T-helper 17 cell (primary cell): Measurements from ENCODE around the gene TRPM8. TPM values are rescaled to one million over a fixed set of nuclear protein-coding genes. Genes with fewer than 3 reads are reported as not detected.
A peak's percentile ranks its signal among the peaks of the same experiment; 100 is the strongest.

Source experiments
- ATAC-seq: fragments of 150-1000 bp; cut with Tn5 transposase; 2 replicates; pipeline ENCODE4 v1.10.0; 2021; ENCODE audit warnings: mild to moderate bottlenecking, moderate library complexity
- DNase-seq, 3 donors: peaks; one replicate each; pipeline versions ENCODE4 v3.0.0 to v3.0.0-alpha.2; 2020 to 2021
- H3K9me3 ChIP-seq: one replicate; pipeline ENCODE4 v1.7.0; 2013; ENCODE audit warnings: low read length, mild to moderate bottlenecking; ENCODE audit not compliant: control insufficient read depth, poor library complexity, severe bottlenecking
- H3K27ac Mint-ChIP-seq: one replicate; pipeline ENCODE4 v1.8.0; 2022; ENCODE audit warnings: mild to moderate bottlenecking, moderate library complexity, mixed read lengths
- H3K27me3 Mint-ChIP-seq: one replicate; pipeline ENCODE4 v1.8.0; 2022; ENCODE audit warnings: mixed read lengths
- H3K36me3 Mint-ChIP-seq: one replicate; pipeline ENCODE4 v1.8.0; 2022; ENCODE audit warnings: low read depth, mixed read lengths
- H3K4me1 Mint-ChIP-seq: one replicate; pipeline ENCODE4 v1.8.0; 2022; ENCODE audit warnings: mild to moderate bottlenecking, mixed read lengths
- H3K4me3 Mint-ChIP-seq: one replicate; pipeline ENCODE4 v1.8.0; 2022; ENCODE audit warnings: mild to moderate bottlenecking, moderate library complexity, mixed read lengths
- total RNA-seq, 4 donors: library from RNA in 2 of 4; stranded (reverse) in 2 of 4; gene quantifications; one replicate each; pipeline ENCODE4 v1.2.3 and lab custom pipeline; 2022 to 2026

TRPM8 gene
- total RNA-seq, 2 donors from 2014 or later = not detected

DNA sequence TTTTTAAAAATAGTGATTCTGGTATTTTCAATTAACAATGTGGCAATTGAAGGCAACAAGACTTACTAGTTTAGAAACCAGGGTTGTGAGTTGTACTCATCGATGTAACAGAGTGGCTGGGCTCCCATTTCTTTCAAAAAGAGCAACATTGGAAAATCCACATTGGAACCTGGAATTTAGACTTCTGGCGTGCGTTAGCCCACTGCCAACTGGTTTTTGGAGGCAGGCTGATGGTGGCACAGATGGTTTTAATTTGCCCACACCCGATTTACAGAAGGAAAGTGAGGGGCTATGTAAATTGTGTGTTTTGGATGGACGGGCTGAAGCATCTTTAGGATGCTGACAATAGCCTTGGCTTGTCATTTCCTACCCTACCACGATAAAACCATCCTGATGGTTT, 66.3 kb downstream of the TRPM8 start:
- DNase-seq (no peak), ATAC-seq (no peak)
- peaks cover 3% of the 10 kb centered on the region for H3K36me3 Mint-ChIP-seq
- H3K9me3 ChIP-seq = peaks cover 5% of the 10 kb centered on the region
- no peak overlapping the region for H3K4me3 Mint-ChIP-seq
- no peaks in the 10 kb centered on the region for H3K27me3 Mint-ChIP-seq
- H3K27ac Mint-ChIP-seq = no peak overlapping the region
- H3K4me1 Mint-ChIP-seq = peaks cover 6% of the 10 kb centered on the region

DNA sequence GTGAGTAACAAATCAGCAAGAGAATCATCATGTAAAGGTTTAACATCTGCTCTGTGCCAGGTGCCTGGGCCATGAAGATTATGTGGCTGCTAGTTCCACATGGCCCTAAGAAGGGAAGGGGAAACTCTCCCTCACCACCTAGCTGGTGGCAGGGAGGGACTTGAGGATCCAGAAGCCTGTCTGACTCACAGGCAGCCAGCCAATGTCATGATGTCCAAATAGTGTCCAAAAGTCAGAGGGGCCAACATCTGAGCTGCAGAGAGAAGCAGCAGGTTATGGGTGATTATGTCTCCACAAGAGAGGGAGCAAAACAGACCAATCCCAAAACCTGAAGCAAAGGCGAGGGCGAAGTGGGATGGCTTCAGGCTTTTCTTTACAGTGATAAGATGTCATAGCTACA, 71.4 kb downstream of the TRPM8 start:
- peaks cover 17% of the 10 kb centered on the region for H3K9me3 ChIP-seq
- DNase-seq = no peak
- ATAC-seq = no peak
- Mint-ChIP-seq H3K4me3 (no peak overlapping the region), H3K27ac (no peak overlapping the region), H3K27me3 (no peaks in the 10 kb centered on the region), H3K36me3 (peaks cover 3% of the 10 kb centered on the region), H3K4me1 (peaks cover 26% of the 10 kb centered on the region)

DNA sequence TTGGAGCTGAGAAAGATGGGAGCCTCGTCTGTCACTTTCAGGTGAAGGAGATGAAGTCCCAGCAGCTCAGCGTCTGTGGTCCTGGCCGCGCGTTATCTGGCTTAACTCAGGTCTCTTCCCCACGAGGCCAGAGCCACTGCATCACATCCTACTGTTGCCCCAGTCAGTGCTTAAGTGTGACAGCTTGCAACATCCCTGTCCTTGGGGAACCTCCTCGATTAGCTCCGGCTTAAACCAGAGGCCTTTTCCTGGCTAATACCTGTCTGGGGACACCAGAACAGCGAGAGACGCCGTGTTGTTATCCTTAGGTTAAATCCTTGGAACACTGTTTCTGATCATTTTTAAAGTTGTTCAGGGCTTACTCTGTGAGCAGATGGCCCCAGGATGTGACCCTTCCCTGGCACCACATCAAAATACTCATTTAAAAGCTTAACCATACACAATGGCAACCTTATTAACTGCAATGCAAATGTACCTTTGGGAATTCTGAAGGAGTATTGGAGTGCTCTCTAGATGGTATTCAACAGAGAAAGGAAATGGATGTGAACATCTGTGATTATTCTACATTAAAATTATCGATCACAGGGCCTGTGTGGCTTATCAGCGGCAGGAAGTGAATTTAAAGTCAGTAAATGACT, 72.2 kb downstream of the TRPM8 start:
- peaks cover 30% of the 10 kb centered on the region for H3K4me1 Mint-ChIP-seq
- H3K4me3 Mint-ChIP-seq = no peak overlapping the region
- H3K27me3 Mint-ChIP-seq = no peaks in the 10 kb centered on the region
- H3K36me3 Mint-ChIP-seq = peaks cover 3% of the 10 kb centered on the region
- ATAC-seq (no peak), DNase-seq (no peak)
- H3K9me3 ChIP-seq = peaks cover 17% of the 10 kb centered on the region
- peak overlapping the region; percentile 35 for H3K27ac Mint-ChIP-seq

DNA sequence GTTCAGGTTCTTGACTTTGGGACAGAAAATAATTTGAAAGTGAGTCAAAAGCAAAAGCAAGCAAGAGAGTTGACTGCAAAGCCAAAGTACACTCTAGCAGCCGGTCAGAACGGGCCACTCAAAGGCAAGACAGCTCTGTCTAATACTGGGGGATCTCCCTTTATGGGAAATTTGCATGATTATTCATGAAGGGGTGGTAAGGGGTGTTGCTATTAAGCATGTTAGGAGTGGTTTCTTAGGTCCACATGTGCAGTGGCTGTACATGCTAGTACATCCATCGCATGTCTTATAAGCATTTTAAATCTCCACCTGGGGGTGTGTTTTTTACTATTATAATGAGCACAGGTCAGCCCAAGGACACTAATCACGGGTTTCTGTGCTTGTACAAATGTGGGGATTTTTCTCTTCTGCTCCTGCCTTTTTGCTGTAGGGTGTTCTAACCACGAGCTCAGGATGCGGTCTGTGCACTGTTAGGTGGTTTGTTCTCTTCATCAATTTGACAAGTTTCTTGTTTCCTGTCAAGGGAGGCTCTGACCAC, 73.2 kb downstream of the TRPM8 start:
- Mint-ChIP-seq H3K4me1 (peaks cover 30% of the 10 kb centered on the region), H3K27me3 (no peaks in the 10 kb centered on the region), H3K36me3 (peaks cover 3% of the 10 kb centered on the region), H3K27ac (peak overlapping the region; percentile 35), H3K4me3 (peak overlapping the region; percentile 63)
- DNase-seq (peak; percentile 27 to 44 (median 44)), ATAC-seq (peak; percentile 91)
- peaks cover 17% of the 10 kb centered on the region for H3K9me3 ChIP-seq

DNA sequence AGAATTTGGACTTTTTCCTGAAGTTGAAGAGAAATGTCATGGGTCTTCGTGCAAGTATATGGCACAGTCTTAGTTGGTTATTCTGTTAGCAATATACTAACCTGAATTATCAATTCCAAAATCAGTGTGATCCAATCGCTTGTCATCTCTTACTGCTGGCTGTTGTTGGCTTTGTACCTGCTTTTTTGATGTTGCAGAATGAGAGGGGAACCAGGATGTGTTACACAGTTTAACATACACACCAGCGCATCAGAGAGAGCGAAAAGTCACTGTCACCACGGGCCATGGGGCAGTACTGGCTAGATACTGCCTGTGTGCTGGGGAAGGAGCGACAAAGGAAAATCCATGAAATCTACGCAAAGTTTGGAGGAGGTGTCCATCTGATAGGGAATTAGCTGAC, 74.0 kb downstream of the TRPM8 start:
- ATAC-seq (no peak), DNase-seq (no peak)
- Mint-ChIP-seq H3K27ac (peak overlapping the region; percentile 35), H3K4me1 (peaks cover 30% of the 10 kb centered on the region), H3K27me3 (no peaks in the 10 kb centered on the region), H3K36me3 (peaks cover 3% of the 10 kb centered on the region), H3K4me3 (peak overlapping the region; percentile 63)
- H3K9me3 ChIP-seq = peaks cover 17% of the 10 kb centered on the region

DNA sequence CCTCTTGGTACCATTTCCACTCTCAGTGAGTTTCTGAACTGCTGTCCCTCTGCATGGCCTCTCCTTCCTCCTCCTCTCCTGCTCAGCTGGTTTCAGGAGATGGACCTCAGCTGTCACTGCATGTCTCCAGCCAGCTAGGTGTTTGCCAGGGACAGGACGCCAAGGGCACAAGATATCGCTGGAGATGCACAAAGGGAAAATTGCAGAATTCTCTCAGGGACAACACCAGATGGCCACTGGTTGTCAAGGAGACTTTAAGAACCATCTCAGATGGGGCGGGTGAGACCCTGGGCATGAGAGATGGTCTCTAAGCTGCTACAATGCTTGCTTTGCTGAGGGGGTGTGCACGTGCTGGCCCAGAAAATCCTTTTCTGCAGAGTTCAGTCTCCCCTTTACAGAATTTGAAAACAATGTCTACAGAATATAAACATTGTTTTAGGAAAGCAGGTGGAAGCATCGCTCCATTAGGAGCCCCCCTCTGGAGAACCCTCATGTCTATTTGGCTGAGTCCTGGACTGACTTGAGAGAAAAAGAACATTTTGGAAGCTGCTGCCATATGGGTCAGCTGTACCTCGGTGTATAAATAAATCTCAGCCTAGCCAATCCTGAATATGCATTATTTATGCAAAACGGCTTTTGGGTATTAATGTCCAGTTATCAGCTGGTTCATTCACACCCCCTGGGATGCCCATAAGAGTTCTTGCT, 75.5 kb downstream of the TRPM8 start:
- H3K36me3 Mint-ChIP-seq = peaks cover 3% of the 10 kb centered on the region
- DNase-seq (no peak), ATAC-seq (no peak)
- H3K4me1 Mint-ChIP-seq = peaks cover 32% of the 10 kb centered on the region
- no peaks in the 10 kb centered on the region for H3K27me3 Mint-ChIP-seq
- H3K9me3 ChIP-seq = peaks cover 17% of the 10 kb centered on the region
- no peak overlapping the region for H3K4me3 Mint-ChIP-seq
- peak overlapping the region; percentile 35 for H3K27ac Mint-ChIP-seq

DNA sequence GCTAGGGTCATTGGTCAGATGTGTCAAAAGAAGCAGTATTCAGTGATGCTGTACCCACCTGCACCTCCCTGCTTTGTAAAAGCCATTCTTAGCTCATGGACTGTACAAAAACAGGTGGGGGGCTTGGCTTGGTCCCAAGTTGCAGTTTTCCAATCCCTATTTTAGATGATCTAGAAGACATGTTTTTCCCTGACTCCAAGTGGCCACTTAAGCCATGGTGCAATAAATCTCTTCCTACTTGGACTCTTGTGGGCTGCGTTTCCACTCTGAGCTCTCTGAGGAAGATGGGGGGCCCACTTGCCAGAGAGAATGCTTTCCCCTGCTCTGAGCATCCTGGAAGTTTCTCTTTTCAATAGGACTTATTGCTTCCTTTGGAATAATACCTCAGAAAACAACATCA, 76.3 kb downstream of the TRPM8 start:
- H3K27ac Mint-ChIP-seq = peak overlapping the region; percentile 47
- peaks cover 36% of the 10 kb centered on the region for H3K4me1 Mint-ChIP-seq

DNA sequence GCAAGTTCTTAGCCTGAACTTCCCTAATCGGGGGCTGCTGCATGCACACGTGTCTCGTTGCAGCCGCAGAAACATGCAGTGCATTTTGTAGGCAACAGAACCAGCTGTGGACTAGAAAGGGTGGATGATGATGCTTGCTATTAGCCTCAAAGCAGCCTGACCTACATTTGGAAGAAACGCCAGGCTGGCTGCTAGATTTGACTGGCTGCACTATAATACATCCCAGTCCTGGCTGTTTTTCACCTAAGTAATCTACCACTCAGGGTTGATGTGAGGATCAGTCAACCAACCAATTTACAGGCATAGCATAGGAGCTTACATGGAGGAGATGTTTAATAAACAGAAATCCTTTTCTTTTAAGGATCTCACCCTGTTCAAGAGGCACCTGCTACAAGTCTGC, 77.0 kb downstream of the TRPM8 start:
- peaks cover 36% of the 10 kb centered on the region for H3K4me1 Mint-ChIP-seq
- H3K27me3 Mint-ChIP-seq = no peaks in the 10 kb centered on the region
- peak overlapping the region; percentile 47 for H3K27ac Mint-ChIP-seq
- no peaks in the 10 kb centered on the region for H3K36me3 Mint-ChIP-seq
- ATAC-seq (no peak), DNase-seq (no peak)
- H3K9me3 ChIP-seq = peaks cover 5% of the 10 kb centered on the region
- peak overlapping the region; percentile 66 for H3K4me3 Mint-ChIP-seq

More for the DNA sequence above, 76.3 kb downstream of the TRPM8 start:
- no peak for DNase-seq
- ATAC-seq = no peak
- H3K27me3 Mint-ChIP-seq = no peaks in the 10 kb centered on the region
- H3K4me3 Mint-ChIP-seq = no peak overlapping the region
- H3K36me3 Mint-ChIP-seq = no peaks in the 10 kb centered on the region
- H3K9me3 ChIP-seq = peaks cover 12% of the 10 kb centered on the region

DNA sequence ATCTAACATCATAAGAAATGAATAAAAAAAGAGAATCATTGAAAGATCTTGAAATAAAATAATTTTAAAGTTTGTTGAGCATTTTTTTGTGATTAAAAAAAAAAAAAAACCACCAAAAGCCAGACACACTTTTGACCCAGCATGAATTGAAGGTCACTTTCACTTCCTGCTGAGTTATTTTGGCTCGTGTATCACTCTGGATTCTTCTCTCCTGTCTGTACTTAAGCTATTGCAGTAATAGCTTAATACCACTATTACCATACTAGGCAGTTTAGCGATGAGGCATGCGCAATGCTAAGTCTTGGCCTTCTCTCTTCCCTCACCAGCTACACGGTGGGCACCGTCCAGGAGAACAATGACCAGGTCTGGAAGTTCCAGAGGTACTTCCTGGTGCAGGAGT, 78.8 kb downstream of the TRPM8 start:
- ATAC-seq (no peak), DNase-seq (no peak)
- Mint-ChIP-seq H3K36me3 (no peaks in the 10 kb centered on the region), H3K4me3 (no peak overlapping the region), H3K27ac (no peak overlapping the region), H3K27me3 (no peaks in the 10 kb centered on the region), H3K4me1 (peaks cover 25% of the 10 kb centered on the region)
- H3K9me3 ChIP-seq = no peaks in the 10 kb centered on the region

DNA sequence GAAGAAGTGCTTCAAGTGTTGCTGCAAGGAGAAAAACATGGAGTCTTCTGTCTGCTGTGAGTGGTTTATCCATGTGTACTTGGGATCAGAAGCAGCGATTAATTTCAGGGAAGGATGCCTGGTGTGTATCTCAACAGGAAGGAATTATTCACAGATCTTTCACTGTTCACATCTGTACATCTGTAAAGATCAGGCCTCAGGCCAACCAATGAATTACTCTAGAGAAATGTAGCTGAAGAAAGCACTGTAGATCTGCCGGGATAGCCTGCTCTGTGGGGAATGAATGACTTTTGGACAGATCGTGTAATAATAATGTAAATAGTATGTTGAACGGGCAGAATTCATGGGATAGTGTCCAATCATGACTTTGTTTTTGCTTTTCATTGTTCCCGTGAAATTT, 79.3 kb downstream of the TRPM8 start:
- DNase-seq (no peak), ATAC-seq (no peak)
- no peaks in the 10 kb centered on the region for H3K27me3 Mint-ChIP-seq
- no peaks in the 10 kb centered on the region for H3K36me3 Mint-ChIP-seq
- no peaks in the 10 kb centered on the region for H3K9me3 ChIP-seq
- H3K4me1 Mint-ChIP-seq = peaks cover 25% of the 10 kb centered on the region
- H3K4me3 Mint-ChIP-seq = no peak overlapping the region
- H3K27ac Mint-ChIP-seq = no peak overlapping the region

DNA sequence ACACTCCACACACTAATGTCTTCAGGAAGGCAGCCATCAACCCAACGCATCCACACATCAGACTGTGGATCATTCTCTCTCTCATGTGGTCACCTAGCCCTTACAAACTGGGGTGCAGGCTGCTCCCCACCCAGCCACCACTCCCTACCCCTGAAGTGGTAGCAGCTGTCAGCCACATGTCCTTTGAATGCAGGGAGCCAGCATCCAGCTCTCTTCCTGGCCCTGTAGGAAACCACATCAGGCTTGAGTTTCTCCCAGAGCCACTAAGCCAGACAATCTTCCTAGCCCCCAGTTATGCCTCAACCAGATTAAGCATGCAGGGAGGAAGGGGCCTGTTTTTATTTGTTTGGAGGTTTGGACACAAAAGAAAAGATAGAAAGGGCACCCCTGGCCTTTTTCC, 80.5 kb downstream of the TRPM8 start:
- no peak overlapping the region for H3K4me3 Mint-ChIP-seq
- no peaks in the 10 kb centered on the region for H3K9me3 ChIP-seq
- no peaks in the 10 kb centered on the region for H3K27me3 Mint-ChIP-seq
- ATAC-seq = no peak
- H3K27ac Mint-ChIP-seq = peak overlapping the region; percentile 83
- no peak for DNase-seq
- peaks cover 22% of the 10 kb centered on the region for H3K4me1 Mint-ChIP-seq
- H3K36me3 Mint-ChIP-seq = no peaks in the 10 kb centered on the region

DNA sequence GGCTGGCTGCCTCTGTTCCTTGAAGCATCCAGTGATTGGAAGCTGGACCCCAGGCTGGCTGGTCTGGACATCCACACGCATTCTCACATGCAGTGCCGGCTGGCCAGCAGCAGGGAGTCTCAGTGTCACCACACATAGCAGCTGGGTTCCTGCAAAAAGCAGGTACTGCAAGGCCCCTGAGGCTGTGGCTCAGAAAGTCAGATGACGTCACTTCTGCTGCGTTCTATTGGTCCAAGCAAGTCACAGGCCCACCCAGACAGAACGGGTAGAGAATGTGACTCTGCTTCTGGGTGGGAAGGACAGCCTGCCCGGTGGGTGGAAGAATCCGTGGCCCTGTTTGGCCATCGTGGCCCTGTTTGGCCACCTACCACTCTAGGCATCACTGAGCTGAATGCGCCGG, 82.0 kb downstream of the TRPM8 start:
- Mint-ChIP-seq H3K4me1 (peaks cover 23% of the 10 kb centered on the region), H3K4me3 (no peak overlapping the region), H3K36me3 (no peaks in the 10 kb centered on the region), H3K27me3 (no peaks in the 10 kb centered on the region), H3K27ac (no peak overlapping the region)
- DNase-seq = no peak
- no peak for ATAC-seq
- no peaks in the 10 kb centered on the region for H3K9me3 ChIP-seq

DNA sequence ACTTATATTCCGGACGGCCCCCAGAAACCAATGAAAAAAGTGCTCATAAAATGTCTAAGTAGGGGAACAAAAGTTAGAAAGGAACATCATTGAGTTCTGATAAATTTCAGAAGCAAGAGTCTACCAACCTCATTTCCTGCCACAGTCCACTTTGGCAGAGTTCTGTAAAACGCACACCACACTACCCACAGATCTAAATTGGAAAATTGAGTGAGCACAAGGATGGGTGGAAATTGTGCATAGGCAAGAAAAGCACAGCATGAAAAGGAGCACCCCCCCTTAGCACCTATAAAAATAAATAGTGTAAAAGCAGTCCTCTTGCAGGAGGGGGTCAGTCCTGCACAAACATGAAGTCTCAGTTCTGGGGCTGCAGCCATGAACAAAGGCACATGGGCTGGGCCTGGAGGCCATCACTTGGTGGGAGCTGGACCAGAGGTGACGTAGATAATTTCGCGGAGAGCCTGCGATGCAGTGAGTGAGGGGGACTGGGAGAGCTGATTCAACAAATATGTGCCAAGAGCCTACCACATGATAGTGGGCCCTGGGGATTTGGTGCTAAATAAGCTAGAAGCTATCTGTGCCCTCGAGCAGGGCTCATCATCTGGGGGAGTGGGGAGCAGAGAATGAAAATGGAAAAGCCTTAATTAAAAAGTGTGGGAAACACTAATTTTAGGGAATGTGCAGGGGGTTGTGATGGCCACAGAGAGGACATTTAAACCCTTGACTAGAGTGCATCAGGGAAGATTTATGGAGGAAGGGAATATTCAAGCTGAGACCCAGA, 84.4 kb downstream of the TRPM8 start:
- H3K9me3 ChIP-seq = no peaks in the 10 kb centered on the region
- peak overlapping the region; percentile 24 for H3K27ac Mint-ChIP-seq
- no peaks in the 10 kb centered on the region for H3K36me3 Mint-ChIP-seq
- peak overlapping the region; percentile 1 for H3K4me3 Mint-ChIP-seq
- H3K4me1 Mint-ChIP-seq = peaks cover 24% of the 10 kb centered on the region
- DNase-seq = no peak
- peak; percentile 59 for ATAC-seq
- no peaks in the 10 kb centered on the region for H3K27me3 Mint-ChIP-seq
